GM19239 (cell line): ENCODE data around the gene OR6C2.
"Not testable (repeated sequence)": the region's sequence is repeated elsewhere in the genome, so short reads cannot be mapped to it uniquely, and the experiment has no call there.

Experiments
- DNase-seq: peaks from one replicate; pipeline ENCODE4 v3.0.0; 2011; ENCODE audit warnings: low spot score; ENCODE audit not compliant: insufficient read length
- FAIRE-seq: peaks from 2 replicates; lab custom pipeline; 2011; peaks lifted over from hg19 to GRCh38; lab: Jason Lieb, UNC

OR6C2 gene

GRCh38 chr12:55470088-55470829 lies 26.4 kb downstream of the OR6C2 start, which contains the start of gene OR6C70:
Gene OR6C70 (minus strand): TSS chr12:55470138. CDS start chr12:55470138, 0 bp downstream.
- DNase-seq (no peak), FAIRE-seq (no peak)

DNA sequence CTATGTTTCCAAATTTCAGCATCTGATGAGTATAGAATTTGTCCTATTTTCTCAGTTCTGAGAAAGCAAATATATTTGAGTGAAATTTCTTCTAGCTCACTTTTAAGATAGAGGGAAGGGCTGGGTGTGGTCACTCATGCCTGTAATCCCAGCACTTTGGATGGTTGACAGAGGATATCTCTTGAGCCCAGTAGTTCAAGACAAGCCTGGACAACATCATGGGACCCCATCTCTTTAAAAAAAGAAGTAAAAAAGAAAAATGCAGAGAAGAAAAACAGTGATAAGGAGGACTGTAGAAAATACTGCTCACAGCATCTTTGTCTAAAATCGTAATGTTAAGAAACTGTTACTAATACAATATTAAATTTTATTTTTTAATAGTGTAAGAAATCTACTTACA lies 28.4 kb downstream of the OR6C2 start:
- FAIRE-seq (no peak), DNase-seq (no peak)

DNA sequence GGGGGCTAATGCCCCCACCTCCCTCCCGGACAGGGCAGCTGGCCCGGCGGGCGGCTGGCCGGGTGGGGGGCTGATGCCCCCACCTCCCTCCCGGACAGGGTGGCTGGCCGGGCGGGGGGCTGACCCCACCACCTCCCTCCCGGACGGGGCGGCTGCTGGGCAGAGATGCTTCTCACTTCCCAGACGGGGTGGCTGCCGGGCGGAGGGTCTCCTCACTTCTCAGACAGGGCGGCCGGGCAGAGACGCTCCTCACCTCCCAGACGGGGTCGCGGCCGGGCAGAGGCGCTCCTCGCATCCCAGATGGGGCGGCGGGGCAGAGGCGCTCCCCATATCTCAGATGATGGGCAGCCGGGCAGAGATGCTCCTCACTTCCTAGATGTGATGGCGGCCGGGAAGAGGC lies 35.3 kb downstream of the OR6C2 start:
- FAIRE-seq, result not testable (repeated sequence)

DNA sequence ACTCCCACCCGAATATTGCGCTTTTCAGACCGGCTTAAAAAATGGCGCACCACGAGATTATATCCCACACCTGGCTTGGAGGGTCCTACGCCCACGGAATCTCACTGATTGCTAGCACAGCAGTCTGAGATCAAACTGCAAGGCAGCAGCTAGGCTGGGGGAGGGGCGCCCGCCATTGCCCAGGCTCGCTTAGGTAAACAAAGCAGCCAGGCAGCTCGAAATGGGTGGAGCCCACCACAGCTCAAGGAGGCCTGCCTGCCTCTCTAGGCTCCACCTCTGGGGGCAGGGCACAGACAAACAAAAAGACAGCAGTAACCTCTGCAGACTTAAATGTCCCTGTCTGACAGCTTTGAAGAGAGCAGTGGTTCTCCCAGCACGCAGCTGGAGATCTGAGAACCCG lies 40.4 kb downstream of the OR6C2 start:
- FAIRE-seq, result not testable (repeated sequence)

More for the DNA sequence above, 35.3 kb downstream of the OR6C2 start:
- not testable (repeated sequence) for DNase-seq

GRCh38 chr12:55492078-55492477 lies 48.2 kb downstream of the OR6C2 start, which contains the start of gene OR6C68:
Gene OR6C68 (plus strand): TSS chr12:55492378. CDS start chr12:55492378, 0 bp downstream.
- no peak for FAIRE-seq
- DNase-seq, result no peak

More for the DNA sequence above, 40.4 kb downstream of the OR6C2 start:
- DNase-seq, result not testable (repeated sequence)

DNA sequence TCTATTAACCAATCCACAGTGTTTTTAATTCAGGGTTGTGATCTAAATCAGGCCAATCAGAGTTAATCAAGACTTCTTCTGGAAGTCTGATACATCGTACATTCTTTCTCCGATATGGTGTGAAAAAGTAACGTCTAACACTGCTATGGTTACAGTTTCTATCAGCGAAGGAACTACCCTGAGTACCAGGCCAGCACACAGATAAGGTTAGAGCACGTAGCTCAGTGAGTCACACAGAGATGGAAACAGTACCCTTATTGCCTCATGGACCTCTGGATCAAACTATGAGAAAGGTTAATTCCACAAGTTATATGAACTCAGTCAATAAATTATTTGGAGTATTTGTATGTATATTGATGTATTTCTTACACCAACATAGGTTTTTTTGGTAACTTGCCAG lies 51.6 kb downstream of the OR6C2 start:
- FAIRE-seq (no peak), DNase-seq (no peak)

- no peak for DNase-seq
- FAIRE-seq, result no peak
Observed at GRCh38 chr12:55499231-55499630, 55.4 kb downstream of the OR6C2 start.

GRCh38 chr12:55499810-55500252 lies 56.0 kb downstream of the OR6C2 start:
- peak; percentile 21 for FAIRE-seq

GRCh38 chr12:55501601-55502000 lies 57.7 kb downstream of the OR6C2 start:
- FAIRE-seq, result no peak
- DNase-seq, result no peak

More at GRCh38 chr12:55499810-55500252, 56.0 kb downstream of the OR6C2 start:
- no peak for DNase-seq
